Activated CD4-positive, CD25-positive, alpha-beta regulatory T cell treated with anti-CD3 and anti-CD28 coated beads, Interleukin-2, amount 50 U/mL, for 16 hours (primary cell): Measurements from ENCODE around the gene WDFY4.

Source experiments
- DNase-seq: peaks from one replicate; pipeline ENCODE4 v3.0.0-alpha.2; 2020; ENCODE audit warnings: low read depth, low spot score

Gene WDFY4

DNA sequence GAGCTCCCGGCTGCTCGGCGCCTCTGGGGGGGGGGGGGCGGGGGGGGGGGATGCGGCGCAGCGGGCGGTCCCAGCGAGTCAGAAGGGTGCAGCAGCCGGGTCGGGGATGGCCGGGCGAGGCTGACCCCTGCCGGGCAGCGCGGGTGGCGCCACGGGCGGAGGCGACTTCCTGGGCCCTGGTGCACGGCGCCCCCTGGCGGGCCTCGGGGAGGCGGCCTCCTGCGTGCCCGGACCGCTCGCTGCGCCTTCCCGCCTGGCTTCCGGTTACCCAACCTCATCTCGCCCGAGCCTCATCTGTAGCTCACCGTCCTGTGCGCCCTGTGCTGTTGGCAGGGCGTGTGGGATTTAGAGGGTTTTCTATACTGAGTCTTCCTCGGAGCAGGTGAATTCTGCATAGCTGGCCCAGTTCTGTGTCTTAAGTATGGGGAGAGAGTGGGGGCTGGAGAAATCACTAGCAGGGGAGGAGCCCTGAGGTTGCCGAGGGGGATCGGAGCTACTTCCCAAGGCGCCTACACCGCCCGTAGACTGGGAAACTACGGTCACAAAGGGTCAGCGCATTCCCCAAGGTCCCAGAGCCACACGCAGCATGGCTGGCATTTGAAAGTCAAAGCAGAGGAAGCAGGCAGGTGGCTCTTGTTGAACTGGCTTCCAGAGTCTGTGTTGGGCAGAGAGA, 28.3 kb upstream of the WDFY4 start:
- DNase-seq: peak; percentile 60

- no peak for DNase-seq
Measured at GRCh38 chr10:48656914-48657305, 27.8 kb upstream of the WDFY4 start.

DNA sequence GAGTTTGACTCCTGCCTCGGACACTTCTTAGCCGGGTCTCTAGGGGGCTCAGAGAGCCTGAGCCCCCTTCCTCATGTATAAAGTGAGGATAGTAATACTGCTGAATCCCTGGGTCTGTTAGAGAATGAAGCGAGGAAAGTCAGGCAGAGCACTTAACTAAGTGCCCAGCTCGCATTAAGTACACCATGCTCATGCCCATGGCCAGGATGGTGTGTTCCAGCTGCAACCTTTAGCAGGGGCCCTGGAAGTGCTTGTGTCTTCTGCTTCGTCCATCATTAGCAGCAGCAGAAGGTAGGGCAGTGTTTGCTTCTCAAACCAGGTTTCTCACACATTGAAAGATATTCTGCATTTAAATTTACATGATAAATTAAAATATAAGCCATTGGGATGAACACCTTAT, 27.3 kb upstream of the WDFY4 start:
- DNase-seq: no peak

- DNase-seq: peak; percentile 17
Measured at GRCh38 chr10:48658243-48658974, 26.3 kb upstream of the WDFY4 start.

GRCh38 chr10:48658975-48659269, 25.8 kb upstream of the WDFY4 start:
- no peak for DNase-seq

GRCh38 chr10:48659790-48660189, 24.9 kb upstream of the WDFY4 start:
- no peak for DNase-seq

DNA sequence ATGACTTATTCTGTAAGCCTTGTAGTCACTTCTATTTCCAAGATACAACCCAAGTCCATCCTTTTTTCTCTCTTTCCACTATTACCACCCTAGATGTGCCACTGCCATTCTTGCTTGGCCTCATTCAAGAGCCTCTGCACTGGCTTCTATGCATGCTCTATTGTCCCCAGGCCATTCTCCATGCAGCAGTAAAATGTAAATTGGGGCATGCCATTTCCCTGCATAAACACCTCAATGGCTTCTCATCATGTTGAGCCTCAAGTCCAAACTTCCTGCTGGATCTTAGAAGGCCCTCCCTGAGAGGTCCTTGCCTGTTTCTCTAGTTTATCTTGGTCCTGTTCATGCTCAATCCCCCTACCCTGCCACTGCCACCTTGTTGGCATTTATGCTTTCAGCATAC, 23.2 kb upstream of the WDFY4 start:
- no peak for DNase-seq

DNA sequence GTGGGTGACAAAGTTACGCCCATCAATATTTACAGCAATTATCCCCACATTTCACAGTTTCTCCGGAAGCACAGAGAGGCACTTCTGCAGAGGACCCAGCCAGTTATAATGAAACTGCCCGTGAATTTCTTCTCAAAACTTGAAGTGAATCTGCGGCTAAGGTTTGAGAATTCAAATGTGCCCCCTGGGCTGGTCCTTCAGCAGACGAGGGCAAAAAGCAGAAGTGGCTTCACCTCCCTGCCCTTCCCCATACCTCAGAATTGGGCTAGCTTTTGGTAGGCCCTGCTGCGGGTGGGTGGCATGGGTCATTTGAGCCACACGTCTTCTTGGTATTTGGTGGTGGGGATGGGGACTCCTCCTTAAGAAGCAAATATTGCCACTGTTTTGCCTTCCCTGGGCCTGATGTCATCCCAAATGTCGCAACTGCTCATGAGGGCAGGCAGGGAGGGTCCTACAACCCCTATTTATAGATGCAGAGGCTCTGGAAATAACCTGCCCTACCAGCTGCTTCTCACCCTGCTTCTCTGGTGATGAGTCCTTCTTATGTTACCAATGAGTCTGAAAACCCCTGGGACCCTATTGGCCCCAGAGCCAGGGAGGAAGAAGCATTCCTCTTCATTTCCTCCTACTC, 16.6 kb upstream of the WDFY4 start:
- DNase-seq: no peak

DNA sequence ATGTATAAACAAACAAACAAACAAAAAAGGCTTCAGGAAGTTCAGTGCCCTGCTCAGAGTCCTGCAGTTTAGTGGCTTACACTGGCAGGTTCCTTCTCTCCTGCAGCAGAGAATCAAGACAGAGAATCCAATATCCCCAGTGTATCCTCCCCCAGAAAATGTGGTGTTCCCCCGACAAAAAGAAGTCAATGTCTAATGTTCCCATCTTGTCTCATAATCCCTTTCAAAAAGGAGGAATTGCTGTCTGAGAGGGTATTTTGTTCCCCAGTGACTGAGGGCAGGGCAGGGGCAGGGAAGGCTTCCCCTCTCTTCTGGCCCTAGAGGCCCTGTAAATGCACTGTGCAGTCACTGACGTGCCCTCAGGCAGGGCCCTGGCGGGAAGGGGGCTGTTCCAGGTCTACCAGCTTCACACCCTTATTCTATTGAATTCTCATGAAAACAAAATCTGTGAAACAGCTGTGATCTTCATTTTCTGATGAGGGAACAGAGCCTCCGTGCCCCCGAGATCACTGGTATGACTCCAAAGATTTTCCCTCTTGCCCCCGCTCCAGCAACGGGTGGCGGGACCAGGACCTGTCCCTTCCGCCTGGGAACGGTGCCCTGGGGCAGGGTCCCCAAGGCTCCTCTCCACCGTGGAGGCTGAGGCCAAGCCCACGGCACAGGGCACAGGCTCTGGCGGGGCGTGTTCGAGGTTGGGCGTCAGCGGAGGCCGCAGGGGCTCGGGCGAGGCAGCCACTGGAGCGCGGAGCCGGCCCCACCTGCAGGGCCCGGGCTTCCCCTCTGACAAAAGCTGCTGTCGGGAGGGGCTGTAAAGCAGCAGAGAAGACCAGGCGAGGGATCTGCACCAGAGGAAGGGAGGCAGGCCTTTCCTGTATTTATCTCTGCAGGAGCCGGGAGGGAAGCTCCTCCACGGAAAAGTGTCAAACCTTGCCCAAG, 13.4 kb upstream of the WDFY4 start:
- no peak for DNase-seq

- DNase-seq: no peak
Measured at GRCh38 chr10:48671914-48672595, 12.6 kb upstream of the WDFY4 start.

GRCh38 chr10:48672596-48673265, 11.9 kb upstream of the WDFY4 start:
- DNase-seq: no peak

DNA sequence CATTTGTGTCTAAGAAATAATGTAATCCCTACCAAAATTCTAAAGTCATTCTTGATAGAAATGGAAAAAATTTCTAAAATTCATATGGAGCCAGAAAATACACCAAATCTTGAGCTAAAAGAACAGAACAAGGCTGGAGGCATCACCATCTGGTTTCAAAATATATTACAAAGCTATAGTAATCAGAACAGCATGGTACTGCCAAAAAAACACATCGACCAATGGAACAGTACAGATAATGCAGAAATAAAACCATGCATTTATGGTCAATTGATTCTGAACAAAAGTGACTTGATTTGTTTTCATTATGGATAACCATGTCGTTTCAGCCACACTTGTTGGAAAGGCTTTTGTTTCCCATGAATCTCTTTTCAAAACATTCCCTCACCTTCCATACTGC, 7.0 kb upstream of the WDFY4 start:
- no peak for DNase-seq

DNA sequence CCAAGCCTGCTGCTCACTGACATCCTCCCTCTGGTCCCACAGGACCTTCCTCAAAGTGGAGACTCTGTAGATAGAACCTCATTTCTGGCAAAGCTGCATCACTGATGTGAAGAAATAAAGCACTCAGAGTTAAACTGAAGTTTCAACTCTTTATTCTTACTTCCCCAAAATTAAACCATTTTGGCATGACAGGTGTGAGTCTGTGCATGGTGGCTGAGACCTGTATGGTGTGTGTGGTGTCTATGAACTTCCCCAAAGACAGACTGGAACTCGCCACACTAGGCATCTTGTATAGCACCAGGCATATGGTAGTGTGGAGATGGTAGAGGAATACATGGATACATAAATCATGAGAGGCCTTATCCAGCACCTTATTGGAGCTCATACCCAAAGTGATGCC, 6.6 kb upstream of the WDFY4 start:
- DNase-seq: no peak

DNA sequence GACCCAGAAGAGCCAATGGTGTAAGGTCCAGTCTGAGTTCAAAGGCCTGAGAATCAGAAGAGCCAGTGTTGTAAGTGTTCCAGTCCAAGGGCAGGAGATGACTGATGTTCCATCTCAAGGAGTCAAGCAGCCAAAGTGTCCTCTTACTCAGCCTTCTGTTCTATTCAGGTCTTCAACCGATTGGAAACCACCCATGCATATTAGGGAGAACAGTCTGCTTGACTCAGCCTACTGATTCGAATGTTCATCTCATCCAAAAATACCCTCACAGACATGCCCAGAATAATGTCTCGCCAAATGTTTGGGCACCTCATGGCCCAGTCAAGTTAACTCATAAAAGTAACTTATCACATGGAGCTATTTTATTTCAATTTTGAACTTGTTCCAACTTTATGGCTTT, 2.9 kb upstream of the WDFY4 start:
- DNase-seq: no peak

DNA sequence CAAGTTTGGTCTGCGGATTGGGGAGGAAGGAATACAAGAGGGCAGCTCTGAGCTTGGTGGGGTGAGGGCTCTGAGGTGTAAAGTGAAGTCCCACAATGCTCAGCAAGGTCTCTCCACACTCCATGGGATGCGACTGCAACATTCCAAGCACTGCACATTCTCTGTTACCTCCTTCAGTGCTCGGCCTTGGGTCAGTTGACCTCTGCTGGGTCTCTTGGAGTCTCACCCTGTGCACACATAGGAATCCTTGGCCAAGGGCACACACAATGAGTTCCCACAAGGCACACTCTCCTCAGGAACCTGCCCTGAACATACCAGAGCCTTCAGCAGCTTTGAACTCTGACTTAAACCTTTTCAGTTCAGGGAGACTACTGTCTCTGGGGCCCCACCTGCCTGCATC, 2.4 kb upstream of the WDFY4 start:
- DNase-seq: no peak

GRCh38 chr10:48683424-48683823, 1.2 kb upstream of the WDFY4 start:
- no peak for DNase-seq

DNA sequence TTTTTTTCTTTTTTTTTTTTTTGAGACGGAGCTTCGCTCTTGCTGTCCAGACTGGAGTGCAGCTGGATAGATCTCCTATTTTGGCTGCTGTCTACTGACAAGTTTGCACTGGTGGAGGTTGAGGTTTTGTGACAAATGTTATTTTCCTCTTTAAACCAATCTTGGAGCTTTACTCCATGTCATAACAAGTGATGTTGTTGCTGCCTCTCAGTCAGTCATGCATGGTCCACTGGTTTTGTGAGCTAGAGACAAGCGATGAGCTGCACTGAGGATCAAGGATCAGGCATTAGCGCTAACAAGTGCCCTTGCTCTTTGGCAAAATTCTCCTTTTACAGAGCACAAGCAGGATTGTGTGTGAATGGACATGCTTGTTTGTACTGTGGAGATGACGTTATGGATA, 805 bp upstream of the WDFY4 start:
- DNase-seq: no peak

- no peak for DNase-seq
Measured at GRCh38 chr10:48684463-48684791, 246 bp upstream of the WDFY4 start.

DNA sequence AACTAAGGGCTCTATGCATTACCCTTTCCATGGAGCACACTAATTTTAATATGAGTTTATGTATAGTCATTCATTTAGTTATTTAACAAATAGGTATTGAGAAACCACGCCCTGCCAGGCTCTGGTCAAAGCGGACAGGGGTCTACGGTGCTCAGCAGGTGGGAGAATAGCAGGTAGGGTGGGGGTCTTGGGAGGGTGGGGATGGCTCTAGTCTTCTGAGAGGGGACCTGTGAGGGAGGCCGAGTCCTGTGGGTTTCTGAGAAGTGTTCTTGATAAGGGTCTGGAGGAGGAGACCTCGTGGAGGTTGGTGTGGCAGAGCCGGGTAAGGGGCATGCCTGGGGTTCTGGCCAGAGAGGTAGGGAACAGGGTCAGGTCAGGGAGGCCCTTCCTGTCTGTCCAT, 1.1 kb downstream of the WDFY4 start:
- DNase-seq: no peak

- DNase-seq: no peak
Measured at GRCh38 chr10:48690791-48691660, 6.4 kb downstream of the WDFY4 start.
